GM23338 (cell line): Measurements from ENCODE around the gene PGAP6. TPM values are rescaled to one million over a fixed set of nuclear protein-coding genes. Genes with fewer than 3 reads are reported as not detected.
"Not testable (repeated sequence)": the region's sequence is repeated elsewhere in the genome, so short reads cannot be mapped to it uniquely, and the experiment has no call there.

Experiments
- ATAC-seq: fragments of 200-7000 bp; cut with Tn5 transposase; 3 replicates; pipeline ENCODE4 v1.9.1; 2020
- DNase-seq: peaks from one replicate; pipeline ENCODE4 v3.0.0-alpha.2; 2015; ENCODE audit warnings: low spot score
- H2AFZ ChIP-seq: fragments of 200-600 bp; sonication (generic); 2 replicates; pipeline ENCODE4 v1.8.0; 2016; ENCODE audit warnings: antibody characterized with exemption, mild to moderate bottlenecking, moderate library complexity
- H3F3A ChIP-seq: fragments of 200-600 bp; sonication (generic); replicated peaks from 2 replicates; pipeline ENCODE4 v1.8.0; 2017; ENCODE audit warnings: antibody characterized with exemption, mixed run types, low read depth
- H3K27ac ChIP-seq: fragments of 200-600 bp; sonication (generic); 2 replicates; pipeline ENCODE4 v1.6.1; 2016; ENCODE audit warnings: low read depth
- H3K27me3 ChIP-seq: fragments of 200-600 bp; sonication (generic); 2 replicates; pipeline ENCODE4 v1.8.0; 2016; ENCODE audit warnings: mild to moderate bottlenecking, mixed run types, moderate library complexity; ENCODE audit not compliant: insufficient read depth
- H3K36me3 ChIP-seq: fragments of 200-600 bp; sonication (generic); 2 replicates; pipeline ENCODE4 v1.8.0; 2016; ENCODE audit warnings: mild to moderate bottlenecking; ENCODE audit not compliant: insufficient read depth
- H3K4me1 ChIP-seq: fragments of 200-600 bp; sonication (generic); 2 replicates; pipeline ENCODE4 v1.8.0; 2016; ENCODE audit warnings: mild to moderate bottlenecking, moderate library complexity; ENCODE audit not compliant: insufficient read depth
- H3K4me2 ChIP-seq: fragments of 200-600 bp; sonication (generic); 2 replicates; pipeline ENCODE4 v1.7.1; 2017; ENCODE audit warnings: mixed run types
- H3K4me3 ChIP-seq: fragments of 200-600 bp; sonication (generic); 2 replicates; pipeline ENCODE4 v1.6.1; 2016; ENCODE audit warnings: mixed run types
- H3K79me2 ChIP-seq: fragments of 200-600 bp; sonication (generic); replicated peaks from 2 replicates; pipeline ENCODE4 v1.8.0; 2017; ENCODE audit warnings: mild to moderate bottlenecking; ENCODE audit not compliant: insufficient read depth
- H3K9me2 ChIP-seq: fragments of 200-600 bp; sonication (generic); 2 replicates; pipeline ENCODE4 v1.8.0; 2017; ENCODE audit not compliant: insufficient read depth
- H4K20me1 ChIP-seq: fragments of 200-600 bp; sonication (generic); replicated peaks from 2 replicates; pipeline ENCODE4 v1.8.0; 2017; ENCODE audit warnings: mild to moderate bottlenecking; ENCODE audit not compliant: insufficient read depth
- H3K27ac Mint-ChIP-seq: 2 replicates; pipeline ENCODE4 v1.8.0; 2020; ENCODE audit warnings: inconsistent platforms, mild to moderate bottlenecking, moderate library complexity, mixed read lengths
- H3K27me3 Mint-ChIP-seq: 3 replicates; pipeline ENCODE4 v1.8.0; 2022; ENCODE audit warnings: low read depth, mild to moderate bottlenecking, moderate library complexity, mixed read lengths, inconsistent platforms; ENCODE audit not compliant: insufficient read depth, poor library complexity
- H3K36me3 Mint-ChIP-seq: 3 replicates; pipeline ENCODE4 v1.8.0; 2021; ENCODE audit warnings: low read depth, mild to moderate bottlenecking, inconsistent platforms, moderate library complexity, mixed read lengths
- H3K4me1 Mint-ChIP-seq: 3 replicates; pipeline ENCODE4 v1.8.0; 2020; ENCODE audit warnings: mild to moderate bottlenecking, inconsistent platforms, mixed read lengths
- H3K4me3 Mint-ChIP-seq: 3 replicates; pipeline ENCODE4 v1.8.0; 2021; ENCODE audit warnings: moderate library complexity, mild to moderate bottlenecking, inconsistent platforms, mixed read lengths
- H3K9me3 Mint-ChIP-seq: 3 replicates; pipeline ENCODE4 v1.8.0; 2020; ENCODE audit warnings: moderate library complexity, mild to moderate bottlenecking, inconsistent platforms, mixed read lengths
- CREB1 ChIP-seq: fragments of 250-450 bp; sonication (Bioruptor Pico); IDR thresholded peaks from 2 replicates; pipeline ENCODE4 v1.5.0; 2020; ENCODE audit warnings: low read depth, mild to moderate bottlenecking, moderate library complexity
- EZH2 ChIP-seq: fragments of 200-600 bp; sonication (generic); IDR thresholded peaks from one replicate; pipeline ENCODE4 v1.8.0; 2017; ENCODE audit warnings: antibody characterized with exemption, mild to moderate bottlenecking, low read depth; ENCODE audit not compliant: unreplicated experiment
- EZH2phosphoT487 ChIP-seq: fragments of 200-600 bp; sonication (generic); IDR thresholded peaks from one replicate; pipeline ENCODE4 v1.8.1; 2018; ENCODE audit warnings: antibody characterized with exemption; ENCODE audit not compliant: unreplicated experiment
- JUNB ChIP-seq: IDR thresholded peaks from one replicate; pipeline ENCODE4 v1.6.1; 2016; ENCODE audit warnings: antibody characterized with exemption; ENCODE audit not compliant: unreplicated experiment
- NANOG ChIP-seq: IDR thresholded peaks from 2 replicates; pipeline ENCODE4 v1.6.1; 2016; ENCODE audit warnings: antibody characterized with exemption, borderline replicate concordance
- POLR2AphosphoS5 ChIP-seq: IDR thresholded peaks from 2 replicates; pipeline ENCODE4 v1.6.1; 2016; ENCODE audit warnings: antibody characterized with exemption, low read depth
- STAT1 ChIP-seq: IDR thresholded peaks from one replicate; pipeline ENCODE4 v1.6.1; 2016; ENCODE audit warnings: antibody characterized with exemption; ENCODE audit not compliant: unreplicated experiment
- ZNF114 ChIP-seq: fragments of 250-450 bp; sonication (Bioruptor Pico); IDR thresholded peaks from 2 replicates; pipeline ENCODE4 v1.5.0; 2020; ENCODE audit warnings: mild to moderate bottlenecking, moderate library complexity
- polyA plus RNA-seq: library from polyadenylated mRNA; unstranded; fragments of >200 nt; fragmentation: Nextera tagmentation; extraction: Ambion mirVana; gene quantifications from 2 replicates; pipeline ENCODE4 v1.2.1, GENCODE V29; 2016
- total RNA-seq: library from RNA; depleted of rRNA; stranded (reverse); fragments of >200 nt; shearing (Covaris generic); gene quantifications from 2 replicates; pipeline ENCODE4 v1.2.3, GENCODE V29; 2014
- TF ChIP-seq, protein P1 (sequence below): fragments of 250-450 bp; sonication (Bioruptor Pico); IDR thresholded peaks from 2 replicates; pipeline ENCODE4 v1.5.0; 2020; ENCODE audit warnings: mild to moderate bottlenecking, moderate library complexity
- TF ChIP-seq, protein P2 (sequence below): IDR thresholded peaks from 2 replicates; pipeline ENCODE4 v1.6.1; 2016; ENCODE audit warnings: antibody characterized with exemption

PGAP6 gene
- total and polyA plus RNA-seq, 2 experiments from 2014 or later, result 25.1 to 112 TPM

DNA sequence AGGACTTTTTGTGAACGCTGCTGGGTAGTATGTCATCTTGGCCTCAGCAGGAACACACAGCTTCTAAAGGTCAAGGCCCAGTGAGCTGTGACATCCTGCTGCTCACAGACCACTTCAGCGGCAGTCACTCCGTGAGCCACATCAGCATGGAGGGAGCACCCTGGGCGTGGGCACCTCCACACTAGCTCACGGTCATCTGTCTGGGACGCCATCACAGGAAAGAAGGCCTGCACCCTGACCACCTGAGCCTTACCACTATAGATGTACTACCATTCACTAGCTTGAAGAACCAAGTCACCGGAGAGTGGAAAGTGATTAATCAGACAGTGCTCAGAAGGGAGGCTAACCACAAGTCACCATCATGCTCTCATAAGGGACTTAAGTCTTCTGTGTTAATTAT, 32.6 kb downstream of the PGAP6 start (continued):
- TF ChIP-seq, protein P1, sequence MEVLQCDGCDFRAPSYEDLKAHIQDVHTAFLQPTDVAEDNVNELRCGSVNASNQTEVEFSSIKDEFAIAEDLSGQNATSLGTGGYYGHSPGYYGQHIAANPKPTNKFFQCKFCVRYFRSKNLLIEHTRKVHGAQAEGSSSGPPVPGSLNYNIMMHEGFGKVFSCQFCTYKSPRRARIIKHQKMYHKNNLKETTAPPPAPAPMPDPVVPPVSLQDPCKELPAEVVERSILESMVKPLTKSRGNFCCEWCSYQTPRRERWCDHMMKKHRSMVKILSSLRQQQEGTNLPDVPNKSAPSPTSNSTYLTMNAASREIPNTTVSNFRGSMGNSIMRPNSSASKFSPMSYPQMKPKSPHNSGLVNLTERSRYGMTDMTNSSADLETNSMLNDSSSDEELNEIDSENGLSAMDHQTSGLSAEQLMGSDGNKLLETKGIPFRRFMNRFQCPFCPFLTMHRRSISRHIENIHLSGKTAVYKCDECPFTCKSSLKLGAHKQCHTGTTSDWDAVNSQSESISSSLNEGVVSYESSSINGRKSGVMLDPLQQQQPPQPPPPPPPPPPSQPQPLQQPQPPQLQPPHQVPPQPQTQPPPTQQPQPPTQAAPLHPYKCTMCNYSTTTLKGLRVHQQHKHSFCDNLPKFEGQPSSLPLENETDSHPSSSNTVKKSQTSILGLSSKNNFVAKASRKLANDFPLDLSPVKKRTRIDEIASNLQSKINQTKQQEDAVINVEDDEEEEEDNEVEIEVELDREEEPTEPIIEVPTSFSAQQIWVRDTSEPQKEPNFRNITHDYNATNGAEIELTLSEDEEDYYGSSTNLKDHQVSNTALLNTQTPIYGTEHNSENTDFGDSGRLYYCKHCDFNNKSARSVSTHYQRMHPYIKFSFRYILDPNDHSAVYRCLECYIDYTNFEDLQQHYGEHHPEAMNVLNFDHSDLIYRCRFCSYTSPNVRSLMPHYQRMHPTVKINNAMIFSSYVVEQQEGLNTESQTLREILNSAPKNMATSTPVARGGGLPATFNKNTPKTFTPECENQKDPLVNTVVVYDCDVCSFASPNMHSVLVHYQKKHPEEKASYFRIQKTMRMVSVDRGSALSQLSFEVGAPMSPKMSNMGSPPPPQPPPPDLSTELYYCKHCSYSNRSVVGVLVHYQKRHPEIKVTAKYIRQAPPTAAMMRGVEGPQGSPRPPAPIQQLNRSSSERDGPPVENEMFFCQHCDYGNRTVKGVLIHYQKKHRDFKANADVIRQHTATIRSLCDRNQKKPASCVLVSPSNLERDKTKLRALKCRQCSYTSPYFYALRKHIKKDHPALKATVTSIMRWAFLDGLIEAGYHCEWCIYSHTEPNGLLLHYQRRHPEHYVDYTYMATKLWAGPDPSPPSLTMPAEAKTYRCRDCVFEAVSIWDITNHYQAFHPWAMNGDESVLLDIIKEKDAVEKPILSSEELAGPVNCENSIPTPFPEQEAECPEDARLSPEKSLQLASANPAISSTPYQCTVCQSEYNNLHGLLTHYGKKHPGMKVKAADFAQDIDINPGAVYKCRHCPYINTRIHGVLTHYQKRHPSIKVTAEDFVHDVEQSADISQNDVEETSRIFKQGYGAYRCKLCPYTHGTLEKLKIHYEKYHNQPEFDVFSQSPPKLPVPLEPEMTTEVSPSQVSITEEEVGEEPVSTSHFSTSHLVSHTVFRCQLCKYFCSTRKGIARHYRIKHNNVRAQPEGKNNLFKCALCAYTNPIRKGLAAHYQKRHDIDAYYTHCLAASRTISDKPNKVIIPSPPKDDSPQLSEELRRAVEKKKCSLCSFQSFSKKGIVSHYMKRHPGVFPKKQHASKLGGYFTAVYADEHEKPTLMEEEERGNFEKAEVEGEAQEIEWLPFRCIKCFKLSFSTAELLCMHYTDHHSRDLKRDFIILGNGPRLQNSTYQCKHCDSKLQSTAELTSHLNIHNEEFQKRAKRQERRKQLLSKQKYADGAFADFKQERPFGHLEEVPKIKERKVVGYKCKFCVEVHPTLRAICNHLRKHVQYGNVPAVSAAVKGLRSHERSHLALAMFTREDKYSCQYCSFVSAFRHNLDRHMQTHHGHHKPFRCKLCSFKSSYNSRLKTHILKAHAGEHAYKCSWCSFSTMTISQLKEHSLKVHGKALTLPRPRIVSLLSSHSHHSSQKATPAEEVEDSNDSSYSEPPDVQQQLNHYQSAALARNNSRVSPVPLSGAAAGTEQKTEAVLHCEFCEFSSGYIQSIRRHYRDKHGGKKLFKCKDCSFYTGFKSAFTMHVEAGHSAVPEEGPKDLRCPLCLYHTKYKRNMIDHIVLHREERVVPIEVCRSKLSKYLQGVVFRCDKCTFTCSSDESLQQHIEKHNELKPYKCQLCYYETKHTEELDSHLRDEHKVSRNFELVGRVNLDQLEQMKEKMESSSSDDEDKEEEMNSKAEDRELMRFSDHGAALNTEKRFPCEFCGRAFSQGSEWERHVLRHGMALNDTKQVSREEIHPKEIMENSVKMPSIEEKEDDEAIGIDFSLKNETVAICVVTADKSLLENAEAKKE (CRISPR knock-in tag), result no peak
- TF ChIP-seq EZH2 (no peak), POLR2AphosphoS5 (no peak), ZNF114 (no peak), NANOG (no peak), EZH2phosphoT487 (no peak), CREB1 (CRISPR knock-in tag) (no peak), JUNB (no peak), STAT1 (no peak)
- TF ChIP-seq, protein P2, sequence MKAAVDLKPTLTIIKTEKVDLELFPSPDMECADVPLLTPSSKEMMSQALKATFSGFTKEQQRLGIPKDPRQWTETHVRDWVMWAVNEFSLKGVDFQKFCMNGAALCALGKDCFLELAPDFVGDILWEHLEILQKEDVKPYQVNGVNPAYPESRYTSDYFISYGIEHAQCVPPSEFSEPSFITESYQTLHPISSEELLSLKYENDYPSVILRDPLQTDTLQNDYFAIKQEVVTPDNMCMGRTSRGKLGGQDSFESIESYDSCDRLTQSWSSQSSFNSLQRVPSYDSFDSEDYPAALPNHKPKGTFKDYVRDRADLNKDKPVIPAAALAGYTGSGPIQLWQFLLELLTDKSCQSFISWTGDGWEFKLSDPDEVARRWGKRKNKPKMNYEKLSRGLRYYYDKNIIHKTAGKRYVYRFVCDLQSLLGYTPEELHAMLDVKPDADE, result no peak

DNA sequence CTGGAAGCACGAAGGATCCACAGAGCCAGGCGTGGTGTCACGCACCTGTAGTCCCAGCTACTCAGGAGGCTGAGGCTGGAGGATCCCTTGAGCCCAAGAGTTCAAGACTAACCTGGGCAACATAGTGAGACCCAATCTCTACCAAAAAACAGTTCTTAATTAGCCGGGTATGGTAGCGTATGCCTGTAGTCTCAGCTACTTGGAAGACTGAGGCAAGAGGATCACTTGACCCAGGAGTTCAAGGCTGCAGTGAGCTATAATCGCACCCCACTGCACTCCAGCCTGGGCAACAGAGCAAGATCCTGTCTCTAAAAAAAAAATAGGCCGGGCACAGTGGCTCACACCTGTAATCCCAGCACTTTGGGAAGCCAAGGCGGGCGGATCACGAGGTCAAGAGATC, 33.3 kb downstream of the PGAP6 start:
- not testable (repeated sequence) for ATAC-seq, H3K27me3 Mint-ChIP-seq, H3K9me3 Mint-ChIP-seq, H3K4me2 ChIP-seq, H3K4me3 ChIP-seq, H3F3A ChIP-seq, H3K36me3 ChIP-seq, H3K27me3 ChIP-seq, H3K27ac ChIP-seq, H3K9me2 ChIP-seq, DNase-seq, H3K4me1 ChIP-seq, H3K4me3 Mint-ChIP-seq, H2AFZ ChIP-seq
- peak overlapping the region; percentile 54; the same call in 1 of the 2 replicates for H3K27ac Mint-ChIP-seq
- peaks cover 47% of the 10 kb centered on the region for H3K36me3 Mint-ChIP-seq
- H3K79me2 ChIP-seq, result peaks cover 84% of the 10 kb centered on the region
- H4K20me1 ChIP-seq, result peaks cover 48% of the 10 kb centered on the region
- H3K4me1 Mint-ChIP-seq, result peaks cover 11% of the 10 kb centered on the region
